SK-N-SH (cell line): ENCODE measurements around the gene KLF16.

Experiments used
- EP300 ChIP-seq, 2 experiments: IDR thresholded peaks; 2 replicates each; pipeline versions ENCODE4 v1.4.0 to v1.6.1; 2012; ENCODE audit warnings: borderline replicate concordance in 1 of 2, low read depth in 1 of 2, low read length in 1 of 2
- FOXJ3 ChIP-seq: sonication (generic); formaldehyde crosslinking; IDR thresholded peaks from 2 replicates; pipeline ENCODE4 v1.5.1; 2020; ENCODE audit warnings: mild to moderate bottlenecking, missing genetic modification reagents
- FOXM1 ChIP-seq: IDR thresholded peaks from 2 replicates; pipeline ENCODE4 v1.4.0; 2012; ENCODE audit warnings: low read depth, mild to moderate bottlenecking
- GATA2 ChIP-seq: sonication (generic); formaldehyde crosslinking; IDR thresholded peaks from 2 replicates; pipeline ENCODE4 v1.5.0; 2020; ENCODE audit warnings: mild to moderate bottlenecking, missing genetic modification reagents
- POLR2AphosphoS5 ChIP-seq: IDR thresholded peaks from 2 replicates; pipeline ENCODE4 v1.6.1; 2012; ENCODE audit warnings: low read depth, low read length
- TAF1 ChIP-seq: IDR thresholded peaks from 2 replicates; pipeline ENCODE4 v1.6.1; 2012; ENCODE audit warnings: low read depth, mild to moderate bottlenecking, low read length, moderate library complexity, borderline replicate concordance
- TF ChIP-seq, protein P1 (sequence below): IDR thresholded peaks from 2 replicates; pipeline ENCODE4 v1.4.0; 2012; ENCODE audit warnings: low read depth, borderline replicate concordance
- TF ChIP-seq, protein P2 (sequence below): fragments of 200-600 bp; sonication (generic); IDR thresholded peaks from 2 replicates; pipeline ENCODE4 v1.6.1; 2017; ENCODE audit warnings: antibody characterized with exemption, mild to moderate bottlenecking, moderate library complexity

DNA sequence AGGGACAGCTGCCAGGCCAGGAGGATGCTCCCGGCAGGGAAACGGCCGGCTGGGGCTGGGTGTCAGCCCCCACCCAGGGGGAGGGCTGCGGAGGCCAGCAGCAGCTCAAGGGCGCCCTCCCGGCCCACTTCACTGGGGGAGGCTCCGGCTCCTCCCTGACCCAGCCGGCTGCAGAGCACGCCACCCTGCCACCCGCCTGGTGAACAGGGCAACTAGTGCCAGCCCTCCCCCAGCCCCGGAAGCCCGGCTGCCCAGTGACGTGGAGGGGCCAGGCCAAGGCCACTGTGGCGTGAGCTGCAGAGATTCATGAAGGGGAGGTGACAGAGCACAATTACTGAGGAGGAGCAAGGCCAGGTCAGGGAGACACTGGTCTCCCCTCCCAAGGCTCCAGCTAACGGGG is 29.8 kb downstream of the KLF16 start:
- TF ChIP-seq EP300 (IDR thresholded peaks at IDR 0.05; ENCODE audit: borderline replicate concordance in 1 of 2, low read depth in 1 of 2, low read length in 1 of 2) (no peak), FOXJ3 (CRISPR knock-in tag) (no peak), FOXM1 (no peak), POLR2AphosphoS5 (no peak), TAF1 (no peak), GATA2 (CRISPR knock-in tag) (no peak)
- TF ChIP-seq, protein P1, sequence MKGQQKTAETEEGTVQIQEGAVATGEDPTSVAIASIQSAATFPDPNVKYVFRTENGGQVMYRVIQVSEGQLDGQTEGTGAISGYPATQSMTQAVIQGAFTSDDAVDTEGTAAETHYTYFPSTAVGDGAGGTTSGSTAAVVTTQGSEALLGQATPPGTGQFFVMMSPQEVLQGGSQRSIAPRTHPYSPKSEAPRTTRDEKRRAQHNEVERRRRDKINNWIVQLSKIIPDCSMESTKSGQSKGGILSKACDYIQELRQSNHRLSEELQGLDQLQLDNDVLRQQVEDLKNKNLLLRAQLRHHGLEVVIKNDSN, result no peak
- TF ChIP-seq, protein P2, sequence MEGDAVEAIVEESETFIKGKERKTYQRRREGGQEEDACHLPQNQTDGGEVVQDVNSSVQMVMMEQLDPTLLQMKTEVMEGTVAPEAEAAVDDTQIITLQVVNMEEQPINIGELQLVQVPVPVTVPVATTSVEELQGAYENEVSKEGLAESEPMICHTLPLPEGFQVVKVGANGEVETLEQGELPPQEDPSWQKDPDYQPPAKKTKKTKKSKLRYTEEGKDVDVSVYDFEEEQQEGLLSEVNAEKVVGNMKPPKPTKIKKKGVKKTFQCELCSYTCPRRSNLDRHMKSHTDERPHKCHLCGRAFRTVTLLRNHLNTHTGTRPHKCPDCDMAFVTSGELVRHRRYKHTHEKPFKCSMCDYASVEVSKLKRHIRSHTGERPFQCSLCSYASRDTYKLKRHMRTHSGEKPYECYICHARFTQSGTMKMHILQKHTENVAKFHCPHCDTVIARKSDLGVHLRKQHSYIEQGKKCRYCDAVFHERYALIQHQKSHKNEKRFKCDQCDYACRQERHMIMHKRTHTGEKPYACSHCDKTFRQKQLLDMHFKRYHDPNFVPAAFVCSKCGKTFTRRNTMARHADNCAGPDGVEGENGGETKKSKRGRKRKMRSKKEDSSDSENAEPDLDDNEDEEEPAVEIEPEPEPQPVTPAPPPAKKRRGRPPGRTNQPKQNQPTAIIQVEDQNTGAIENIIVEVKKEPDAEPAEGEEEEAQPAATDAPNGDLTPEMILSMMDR, result no peak
